Activated CD4-positive, alpha-beta T cell treated with anti-CD3 and anti-CD28 coated beads, Interleukin-2, amount 50 U/mL, for 24 hours (primary cell): ENCODE data around the gene EGFL7.

Source experiments
- DNase-seq, 2 donors: peaks; one replicate each; pipeline ENCODE4 v3.0.0-alpha.2; 2020; ENCODE audit warnings: low read depth in 1 of 2, low spot score in 1 of 2

The EGFL7 gene

GRCh38 chr9:136671646-136672430 lies 9.1 kb downstream of the EGFL7 start:
- no peak for DNase-seq

GRCh38 chr9:136672431-136673087 lies 9.8 kb downstream of the EGFL7 start:
- DNase-seq: no peak

GRCh38 chr9:136673088-136673974 lies 10.6 kb downstream of the EGFL7 start:
- DNase-seq: no peak

GRCh38 chr9:136673975-136674785 lies 11.5 kb downstream of the EGFL7 start:
- no peak for DNase-seq

GRCh38 chr9:136674786-136675349 lies 12.2 kb downstream of the EGFL7 start:
- no peak for DNase-seq

GRCh38 chr9:136675477-136676296 lies 13.0 kb downstream of the EGFL7 start:
- no peak for DNase-seq

GRCh38 chr9:136676297-136676794 lies 13.6 kb downstream of the EGFL7 start:
- no peak for DNase-seq

GRCh38 chr9:136676920-136677686 lies 14.4 kb downstream of the EGFL7 start:
- DNase-seq: no peak

- no peak for DNase-seq
These were observed 15.3 kb downstream of the EGFL7 start for GRCh38 chr9:136678034-136678433.

GRCh38 chr9:136678624-136679023 lies 15.9 kb downstream of the EGFL7 start:
- no peak for DNase-seq

- no peak for DNase-seq
These were observed 16.8 kb downstream of the EGFL7 start for GRCh38 chr9:136679431-136679941.

GRCh38 chr9:136681029-136681428 lies 18.3 kb downstream of the EGFL7 start:
- no peak for DNase-seq

- DNase-seq: no peak
These were observed 19.4 kb downstream of the EGFL7 start for GRCh38 chr9:136681945-136682699.

- DNase-seq: no peak
These were observed 20.0 kb downstream of the EGFL7 start for GRCh38 chr9:136682710-136683109.

GRCh38 chr9:136683173-136683745 lies 20.5 kb downstream of the EGFL7 start:
- no peak for DNase-seq

GRCh38 chr9:136683755-136684154 lies 21.0 kb downstream of the EGFL7 start:
- DNase-seq: no peak

- no peak for DNase-seq
These were observed 21.6 kb downstream of the EGFL7 start for GRCh38 chr9:136684339-136684738.
